HG02840 (cell line): ENCODE results near the gene GPR107.
"Not testable (repeated sequence)": the region's sequence is repeated elsewhere in the genome, so short reads cannot be mapped to it uniquely, and the experiment has no call there.

Experiments
- ATAC-seq: cut with Tn5 transposase; IDR thresholded peaks from one replicate; pipeline ENCODE4 v1.9.1; 2021; ENCODE audit warnings: mild to moderate bottlenecking, moderate library complexity, moderate number of reproducible peaks; ENCODE audit not compliant: unreplicated experiment, low FRiP score

The GPR107 gene

DNA sequence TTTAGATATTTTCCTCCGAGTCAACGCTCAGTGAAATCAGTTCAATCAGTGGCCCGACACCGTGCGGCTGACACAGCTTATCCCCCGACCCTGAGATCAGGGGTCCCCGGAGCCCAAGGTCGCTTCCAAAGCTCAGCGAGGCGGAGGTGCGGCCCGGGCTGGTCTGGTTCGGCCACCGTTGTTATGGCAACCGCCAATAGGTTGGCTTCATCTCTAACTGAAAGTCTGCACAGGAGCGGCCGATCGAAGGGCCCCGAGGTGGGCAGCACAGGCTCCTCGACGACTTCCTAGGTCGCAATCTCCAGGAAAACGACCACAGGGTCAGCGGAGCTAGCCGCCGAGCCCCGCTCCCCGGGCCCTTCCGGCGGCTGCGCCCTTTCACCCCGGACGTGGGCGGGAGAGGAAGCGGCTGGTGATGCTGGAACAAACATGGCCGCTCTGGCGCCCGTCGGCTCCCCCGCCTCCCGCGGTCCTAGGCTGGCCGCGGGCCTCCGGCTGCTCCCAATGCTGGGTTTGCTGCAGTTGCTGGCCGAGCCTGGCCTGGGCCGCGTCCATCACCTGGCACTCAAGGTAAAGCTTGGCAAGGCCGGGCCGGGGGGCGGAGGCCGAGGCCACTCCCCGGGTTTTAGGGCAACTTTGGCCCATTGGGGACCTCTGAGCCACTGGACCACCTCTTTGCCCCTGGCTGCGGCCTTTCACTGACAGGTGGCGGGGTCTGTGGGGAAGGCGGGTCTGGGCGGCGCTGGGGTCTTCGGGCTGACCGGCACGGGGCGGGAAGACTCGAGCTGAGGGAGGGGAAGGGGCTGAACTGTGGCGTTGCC is at the start of gene GPR107:
GPR107 (plus strand) TSS at position 403 of the 821 bp plus-strand sequence; CDS start at position 430, 27 bp downstream.
- ATAC-seq, result peak; percentile 80

DNA sequence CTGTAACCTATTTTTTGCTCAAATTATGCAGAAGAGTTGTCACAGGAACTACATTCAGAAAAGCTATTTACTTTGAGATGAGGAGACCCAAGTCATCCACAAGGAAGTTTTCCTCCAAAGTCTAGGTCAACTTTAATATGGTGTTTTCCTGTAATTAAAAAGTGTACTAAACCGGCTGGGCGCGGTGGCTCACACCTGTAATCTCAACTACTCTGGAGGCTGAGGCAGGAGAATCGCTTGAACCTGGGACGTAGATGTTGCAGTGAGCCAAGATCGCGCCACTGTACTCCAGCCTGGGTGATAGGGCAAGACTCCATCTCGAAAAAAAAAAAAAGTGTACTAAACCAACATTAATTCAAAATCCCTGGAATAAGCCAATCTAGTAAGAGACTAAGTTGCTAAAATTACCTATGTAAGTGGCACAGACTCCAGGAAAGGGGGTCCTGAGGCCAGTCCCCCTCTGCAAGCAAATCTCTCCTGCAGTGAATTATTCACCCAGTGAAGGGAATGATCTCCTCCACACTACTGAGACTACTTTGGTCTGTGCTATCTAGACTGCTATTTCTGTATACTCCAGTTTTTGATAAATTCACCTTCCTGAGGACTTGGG is 49.7 kb upstream of the GPR107 start:
- no peak for ATAC-seq

DNA sequence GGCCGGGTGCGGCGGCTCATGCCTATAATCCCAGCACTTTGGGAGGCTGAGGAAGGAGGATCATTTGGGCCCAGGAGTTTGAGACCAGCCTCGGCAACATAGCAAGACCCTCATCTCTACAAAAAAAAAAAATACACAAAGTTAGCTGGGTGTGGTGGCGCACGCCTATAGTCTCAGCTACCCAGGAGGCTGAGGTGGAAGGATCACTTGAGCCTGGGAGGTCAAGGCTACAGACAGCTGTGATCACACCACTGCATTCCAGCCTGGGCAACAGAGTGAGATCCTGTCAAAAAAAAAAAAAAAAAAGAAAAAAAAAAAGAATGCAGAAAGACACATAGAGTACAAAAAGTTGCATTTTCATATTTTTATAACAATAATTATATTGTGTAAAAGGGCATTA is 46.8 kb upstream of the GPR107 start:
- ATAC-seq, result not testable (repeated sequence)

DNA sequence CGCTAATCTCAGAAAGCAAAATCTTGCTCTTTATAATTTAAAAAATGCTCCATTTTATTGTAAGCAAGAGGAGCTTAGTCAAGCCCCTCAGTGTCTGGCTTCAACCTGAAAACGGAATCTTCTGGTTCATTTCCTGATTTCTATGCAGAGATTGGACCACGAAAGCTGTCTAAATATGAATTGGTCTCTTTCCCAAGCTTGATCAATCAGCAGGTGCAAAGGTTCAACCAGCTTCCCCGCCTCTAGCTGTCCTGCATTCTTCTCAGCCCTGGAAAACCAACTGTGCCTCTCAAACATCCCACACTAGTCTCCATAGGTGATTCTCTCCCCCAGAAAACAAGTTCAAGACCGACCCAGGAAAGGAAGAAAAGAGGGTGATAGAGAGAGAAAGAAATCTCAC is 45.2 kb upstream of the GPR107 start:
- no peak for ATAC-seq

DNA sequence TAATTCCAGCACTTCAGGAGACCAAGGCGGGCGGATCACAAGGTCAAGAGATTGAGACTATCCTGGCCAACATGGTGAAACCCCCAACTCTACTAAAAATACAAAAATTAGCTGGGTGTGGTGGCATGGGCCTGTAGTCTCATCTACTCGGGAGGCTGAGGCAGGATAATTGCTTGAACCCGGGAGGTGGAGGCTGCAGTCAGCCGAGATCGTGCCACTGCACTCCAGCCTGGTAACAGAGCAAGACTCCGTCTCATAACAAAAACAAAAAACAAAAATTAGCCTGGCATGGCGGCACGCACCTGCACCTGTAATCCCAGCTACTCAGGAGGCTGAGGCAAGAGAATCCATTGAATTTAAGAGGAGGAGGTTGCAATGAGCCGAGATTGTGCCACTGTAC is 44.2 kb upstream of the GPR107 start:
- not testable (repeated sequence) for ATAC-seq

DNA sequence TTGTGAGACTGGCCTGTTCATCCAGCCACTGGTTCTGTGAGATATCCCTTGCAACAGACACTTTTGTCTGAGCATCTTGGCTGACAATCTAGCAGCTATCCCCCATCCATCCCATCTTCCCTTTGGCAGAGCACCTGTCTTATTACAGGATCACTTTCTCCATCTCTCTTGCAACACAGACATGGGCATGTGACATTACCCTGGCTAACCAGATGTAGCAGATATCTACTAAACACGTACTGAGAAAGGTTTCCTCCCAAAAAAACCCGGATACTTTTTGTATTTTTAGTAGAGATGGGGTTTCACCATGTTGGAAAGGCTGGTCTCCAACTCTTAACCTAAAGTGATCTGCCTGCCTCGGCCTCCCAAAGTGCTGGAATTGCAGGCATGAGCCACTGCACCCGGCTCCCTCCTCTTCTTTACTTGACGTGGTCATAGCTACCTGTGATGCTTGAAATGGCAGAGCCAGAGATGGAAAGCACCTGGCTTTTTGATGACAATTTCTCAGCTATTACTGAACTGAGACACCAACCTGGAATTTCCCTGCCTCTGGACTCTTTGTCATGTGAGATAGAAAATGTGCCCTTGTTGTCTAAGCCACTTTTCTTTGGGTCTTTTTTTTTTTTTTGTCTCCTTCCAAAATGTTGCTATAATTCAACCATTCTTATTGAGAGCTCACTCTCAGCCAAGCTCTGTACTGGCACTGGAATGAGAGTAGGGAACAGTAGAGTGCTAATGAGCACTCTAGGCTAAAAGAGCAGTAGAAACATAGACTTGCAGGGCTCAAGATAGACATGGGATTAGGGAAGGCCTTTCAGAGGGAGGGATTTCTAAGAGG is 43.3 kb upstream of the GPR107 start:
- peak; percentile 51 for ATAC-seq

DNA sequence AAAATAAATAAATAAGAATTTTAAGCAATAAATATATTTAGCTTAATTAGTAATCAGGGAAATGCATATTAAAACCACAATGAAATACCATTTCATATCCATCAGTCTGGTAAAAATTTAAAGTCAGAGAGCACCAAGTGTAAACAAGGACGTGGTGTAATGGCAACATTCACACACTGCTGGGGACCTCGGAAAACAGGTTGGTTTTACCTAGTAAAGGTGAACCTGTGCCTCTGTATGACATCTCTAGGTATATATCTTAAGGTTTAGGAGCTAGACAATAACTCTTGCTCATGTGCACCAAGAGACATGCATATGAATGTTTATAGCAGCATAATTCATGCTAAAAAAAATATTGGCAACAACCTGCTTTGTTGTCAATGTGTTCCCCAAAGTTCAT is 40.4 kb upstream of the GPR107 start:
- no peak for ATAC-seq

DNA sequence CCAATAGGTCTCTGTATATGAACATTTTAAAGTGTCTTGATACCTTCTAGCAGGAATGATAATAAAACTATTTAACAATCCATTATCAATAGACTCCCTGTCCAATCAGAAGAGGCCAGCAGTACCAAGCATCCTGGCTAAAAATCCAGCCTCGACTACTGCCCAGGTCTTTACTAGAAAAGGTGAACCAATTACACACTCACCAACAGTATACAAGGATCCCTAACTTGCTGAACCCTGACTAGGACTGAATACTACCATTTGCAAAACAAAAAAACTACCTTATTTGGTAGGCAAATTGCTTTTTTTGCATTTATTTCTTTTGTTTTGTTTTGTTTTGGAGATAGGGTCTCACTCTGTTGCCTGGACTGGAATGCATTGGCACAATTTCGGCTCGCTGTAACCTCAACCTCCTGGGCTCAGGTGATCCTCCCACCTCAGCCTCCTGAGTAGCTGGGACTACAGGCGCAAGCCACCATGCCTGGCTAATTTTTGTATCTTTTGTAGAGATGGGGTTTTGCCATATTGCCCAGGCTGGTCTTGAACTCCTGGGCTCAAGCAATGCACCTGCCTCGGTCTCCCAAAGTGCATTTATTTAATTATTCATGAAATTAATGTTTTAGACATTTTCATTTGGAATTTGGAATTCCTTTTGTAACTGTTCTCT is 38.2 kb upstream of the GPR107 start:
- ATAC-seq, result no peak

DNA sequence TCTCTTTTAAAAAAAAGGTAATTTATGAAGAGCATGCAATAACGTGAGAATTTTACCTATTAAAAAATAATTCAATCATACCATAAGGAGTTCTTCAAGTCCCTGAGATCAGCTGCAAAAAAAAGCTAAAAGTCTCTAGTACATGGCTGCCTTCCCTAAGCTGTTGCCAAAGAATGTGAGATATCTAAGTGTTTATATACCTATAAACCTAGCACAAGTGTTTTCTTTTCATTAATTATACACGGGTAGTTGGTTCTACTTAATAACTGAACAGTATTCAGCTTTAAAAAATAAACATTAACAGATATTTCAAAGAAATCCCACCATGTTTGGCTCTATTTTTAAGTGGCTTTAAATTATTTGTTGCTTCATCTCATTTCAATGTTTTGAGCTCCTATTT is 36.6 kb upstream of the GPR107 start:
- no peak for ATAC-seq

DNA sequence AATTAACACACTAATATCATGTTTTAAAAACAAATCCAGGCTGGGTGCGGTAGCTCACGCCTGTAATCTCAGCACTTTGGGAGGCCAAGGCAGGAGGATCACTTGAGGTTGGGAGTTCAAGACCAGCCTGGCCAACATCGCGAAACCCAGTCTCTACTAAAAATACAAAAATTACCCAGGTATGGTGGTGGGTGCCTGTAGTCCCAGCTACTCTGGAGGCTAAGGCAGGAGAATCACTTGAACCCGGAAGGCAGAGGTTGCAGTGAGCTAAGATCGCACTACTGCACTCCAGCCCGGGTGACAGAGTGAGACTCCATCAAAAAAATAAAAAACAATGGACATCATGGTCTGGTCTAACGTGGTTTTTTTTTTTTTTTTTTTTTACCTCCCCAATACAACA is 36.2 kb upstream of the GPR107 start:
- not testable (repeated sequence) for ATAC-seq

DNA sequence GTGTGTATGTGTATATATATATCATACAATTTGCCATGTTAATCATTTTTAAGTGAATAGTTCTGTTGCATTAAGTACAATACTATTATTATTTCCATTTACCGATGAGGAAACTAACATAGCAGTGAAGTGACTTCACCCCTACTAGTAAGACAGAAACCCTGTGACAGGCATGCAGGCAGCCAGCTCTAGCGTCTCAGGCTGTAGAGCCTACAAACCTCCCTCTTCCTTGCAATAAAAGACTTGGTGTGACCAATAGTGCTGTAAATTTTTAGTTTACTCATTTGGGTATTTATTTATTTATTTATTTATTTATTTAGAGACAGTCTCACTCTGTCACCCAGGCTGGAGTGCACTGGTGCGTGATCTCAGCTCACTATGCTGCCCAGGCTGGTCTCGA is 35.4 kb upstream of the GPR107 start:
- no peak for ATAC-seq

DNA sequence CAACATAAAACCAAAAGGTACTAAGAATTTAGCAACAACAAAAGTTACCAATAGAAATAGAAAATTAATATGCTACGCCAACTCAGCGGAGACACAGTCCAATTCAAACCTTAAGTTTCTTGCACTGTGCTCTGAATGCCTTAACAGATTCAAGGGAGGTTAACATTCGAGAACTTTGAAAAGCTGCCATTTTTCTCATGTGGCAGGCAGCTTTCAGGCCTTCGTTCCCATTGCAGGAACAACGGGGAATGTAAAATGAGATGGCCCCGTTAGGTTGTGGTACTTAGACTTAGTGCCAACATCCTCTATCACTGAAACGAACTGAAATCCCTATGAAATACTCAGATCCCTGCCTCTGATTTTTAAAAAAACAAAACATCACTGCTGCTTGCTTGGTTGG is 33.1 kb upstream of the GPR107 start:
- ATAC-seq, result no peak

DNA sequence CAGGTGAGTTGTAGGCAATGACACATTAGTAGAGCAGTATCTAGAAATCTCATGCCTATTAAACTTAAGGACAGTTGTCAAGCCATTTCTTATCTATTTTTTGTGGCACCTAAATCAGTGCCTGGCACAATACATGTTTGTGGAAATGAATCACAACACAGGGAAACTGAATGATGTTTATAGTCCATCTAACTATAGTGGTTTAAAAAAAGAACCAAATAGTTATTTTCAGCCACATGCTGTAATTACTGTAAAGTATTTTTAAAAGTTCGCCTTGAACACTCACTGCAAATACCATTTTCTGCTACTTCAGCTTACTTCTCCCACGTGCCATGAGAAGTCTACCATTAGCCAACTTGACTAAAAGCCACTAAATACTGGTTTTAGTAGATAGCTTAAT is 32.6 kb upstream of the GPR107 start:
- no peak for ATAC-seq

DNA sequence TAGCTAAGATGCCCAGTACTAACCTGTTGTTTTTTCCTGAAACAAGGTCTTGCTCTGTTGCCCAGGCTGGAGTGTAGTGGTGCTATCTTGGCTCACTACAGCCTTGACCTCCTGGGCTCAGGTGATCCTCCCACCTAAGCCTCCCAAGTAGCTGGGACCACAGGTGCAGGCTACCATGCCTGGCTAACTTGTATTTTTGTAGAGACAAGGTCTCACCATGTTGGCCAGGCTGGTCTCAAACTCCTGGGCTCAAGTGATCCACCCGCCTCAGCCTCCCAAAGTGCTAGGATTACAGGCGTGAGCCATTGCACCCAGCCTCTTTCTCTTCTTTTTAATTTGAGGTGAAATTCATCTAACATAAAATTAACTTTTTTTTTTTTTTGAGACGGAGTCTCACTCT is 31.9 kb upstream of the GPR107 start:
- ATAC-seq, result not testable (repeated sequence)

DNA sequence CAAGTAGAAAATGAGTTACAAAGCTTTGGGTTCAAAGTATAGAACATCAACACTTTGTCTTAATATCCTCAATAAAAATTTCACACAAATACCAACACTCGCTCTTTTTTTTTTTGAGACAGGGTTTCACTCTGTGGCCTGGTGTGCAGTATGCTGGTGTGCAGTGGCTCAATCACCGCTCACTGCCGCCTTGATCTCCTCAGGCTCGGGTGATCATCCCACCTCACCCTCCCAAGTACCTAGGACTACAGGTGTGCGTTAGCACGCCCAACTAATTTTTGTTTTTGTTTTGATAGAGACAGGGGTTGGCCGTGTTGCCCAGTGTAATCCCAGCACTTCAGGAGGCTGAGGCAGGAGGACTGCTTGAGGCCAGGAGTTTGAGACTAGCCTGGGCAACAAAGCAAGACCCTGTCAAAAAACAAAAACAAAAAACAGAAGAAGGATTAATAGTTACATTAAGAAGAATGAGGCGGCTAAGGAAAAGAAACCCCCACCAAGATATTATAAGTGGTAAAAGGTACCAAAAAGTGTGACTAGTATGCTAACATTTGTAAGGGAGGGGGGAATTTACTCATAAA is 31.1 kb upstream of the GPR107 start:
- ATAC-seq, result no peak

DNA sequence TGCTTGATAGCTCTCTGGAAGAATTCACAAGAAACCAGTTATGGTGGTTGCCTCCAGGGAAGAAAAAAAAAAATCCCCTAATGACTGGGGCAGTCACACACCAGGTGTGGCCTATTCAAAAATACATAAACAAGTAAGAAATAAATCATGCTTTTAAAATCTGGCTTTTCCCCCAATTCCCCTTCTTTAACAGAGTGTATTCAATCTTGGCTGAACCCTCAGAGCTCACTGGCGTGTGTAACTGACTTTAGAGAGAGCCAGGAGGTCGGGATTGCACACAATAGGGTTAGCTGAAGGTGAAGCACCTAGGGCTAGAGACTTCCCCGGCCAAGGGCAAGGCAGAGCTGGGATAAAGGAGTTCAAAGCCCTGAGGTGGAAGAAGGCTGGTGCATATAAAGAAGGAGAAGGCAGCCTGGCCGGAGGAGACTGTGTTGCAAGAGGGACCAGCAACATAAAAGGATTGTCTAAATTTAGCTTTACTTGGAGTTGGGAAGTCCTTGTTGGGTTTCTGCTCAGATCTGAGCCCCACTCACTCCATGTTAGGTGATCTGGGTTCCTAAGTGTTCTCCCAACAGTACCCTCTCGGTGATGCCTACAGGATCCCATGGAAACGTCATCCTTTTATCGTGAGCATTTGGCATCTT is 30.4 kb upstream of the GPR107 start:
- ATAC-seq, result no peak

DNA sequence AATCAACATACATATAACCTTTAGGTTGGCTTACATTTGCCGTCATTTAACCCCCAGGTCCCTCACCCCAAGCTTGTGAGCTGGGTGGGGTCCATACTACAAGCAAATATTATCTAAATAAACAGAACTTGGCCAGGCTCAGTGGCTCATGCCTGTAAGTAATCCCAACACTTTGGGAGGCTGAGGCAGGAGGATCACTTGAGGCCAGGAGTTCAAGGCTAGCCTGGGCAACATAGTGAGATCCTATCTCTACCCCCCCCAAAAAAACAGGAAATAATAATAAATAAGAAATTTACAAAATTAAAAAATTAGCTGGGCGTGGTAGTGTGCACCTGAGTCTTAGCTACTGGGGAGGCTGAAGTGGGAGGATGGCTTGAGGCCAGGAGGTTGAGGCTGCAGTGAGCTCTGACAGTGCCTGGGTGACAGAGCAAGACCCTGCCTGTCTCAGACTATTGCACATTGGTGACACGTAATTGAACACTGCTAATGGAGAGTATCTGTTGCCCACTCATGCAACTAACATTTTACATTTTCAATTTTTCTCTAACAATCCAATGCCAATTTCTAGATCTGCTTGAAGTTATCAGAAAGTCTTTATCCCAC is 29.6 kb upstream of the GPR107 start:
- no peak for ATAC-seq

DNA sequence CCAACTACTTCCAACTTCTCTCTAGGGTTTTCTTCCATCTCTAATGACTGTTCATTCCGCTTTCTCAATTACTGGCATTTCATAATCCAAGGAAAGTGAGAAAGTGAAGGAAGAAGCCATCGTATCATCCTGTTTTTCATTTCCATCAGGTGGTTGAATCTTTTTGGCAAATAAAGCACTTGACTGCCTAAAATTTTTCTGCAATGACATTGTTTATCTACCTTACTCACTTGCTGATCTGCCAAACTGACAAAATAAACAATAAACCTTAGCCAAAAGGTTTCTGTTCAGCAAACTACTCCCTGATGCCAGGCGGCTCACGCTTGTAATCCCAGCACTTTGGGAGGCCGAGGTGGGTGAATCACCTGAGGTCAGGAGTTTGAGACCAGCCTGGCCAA is 29.1 kb upstream of the GPR107 start:
- ATAC-seq, result no peak

DNA sequence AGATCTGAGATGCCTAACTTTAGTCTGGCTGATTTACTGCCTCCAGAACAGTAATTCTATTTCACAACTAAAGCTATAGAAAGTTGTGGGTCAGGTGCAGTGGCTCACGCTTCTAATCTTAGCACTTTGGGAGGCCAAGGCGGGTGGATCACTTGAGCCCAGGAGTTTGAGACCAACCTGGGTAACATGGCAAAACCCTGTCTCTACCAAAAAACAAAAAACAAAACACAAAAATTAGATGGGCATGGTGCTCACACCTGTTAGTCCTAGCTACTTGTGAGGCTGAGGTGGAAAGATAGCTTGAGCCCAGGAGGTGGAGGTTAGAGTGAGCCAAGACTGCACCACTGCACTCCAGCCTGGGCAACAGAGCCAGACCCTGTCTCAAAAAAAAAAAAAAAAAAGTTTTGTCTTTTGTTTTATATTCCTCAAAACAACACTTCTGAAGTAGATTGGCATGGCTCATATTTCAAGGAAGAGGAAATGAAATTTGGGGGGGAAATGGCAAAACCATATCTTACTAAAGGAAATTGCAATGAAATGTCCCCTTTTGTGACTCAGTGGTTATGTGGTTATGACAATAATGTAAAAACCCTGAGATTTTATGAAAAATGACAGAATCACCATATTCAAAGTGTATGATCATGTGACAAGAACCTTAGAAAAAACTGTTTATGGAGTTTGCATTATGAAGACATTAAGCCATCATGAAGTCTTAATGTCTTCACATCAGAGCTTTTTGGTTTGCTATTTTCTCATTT is 26.9 kb upstream of the GPR107 start:
- ATAC-seq, result no peak
